ENCODE results near the gene RARRES1. TPM values are rescaled to one million over a fixed set of nuclear protein-coding genes. Genes with fewer than 3 reads are reported as not detected.

Gene RARRES1
- total RNA-seq, 1 experiment from 2014 or later, result not detected

- DNase-seq (ENCODE audit: low read depth), result no peak
Observed at GRCh38 chr3:158735296-158736033, 3.2 kb upstream of the RARRES1 start.

GRCh38 chr3:158733656-158734055 lies 1.4 kb upstream of the RARRES1 start:
- DNase-seq (ENCODE audit: low read depth), result no peak

DNA sequence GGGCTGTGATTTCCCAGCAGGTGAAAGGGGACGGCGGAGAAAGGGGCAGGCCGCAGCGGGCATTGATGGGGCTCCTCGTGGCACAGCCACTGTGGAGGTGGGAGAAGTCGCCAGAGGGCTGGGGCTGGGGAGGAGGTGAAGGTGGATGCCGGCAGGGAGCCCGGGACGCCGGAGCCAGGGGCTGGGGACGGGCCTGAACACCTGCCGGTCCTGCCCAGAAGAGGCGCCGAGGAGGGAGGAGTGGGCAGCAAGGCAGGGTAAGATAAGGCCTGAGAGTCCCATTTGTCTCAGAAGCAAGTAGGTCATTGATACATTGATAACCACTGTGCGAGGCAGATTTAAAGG lies 571 bp upstream of the RARRES1 start:
- no peak for DNase-seq (ENCODE audit: low read depth)

GRCh38 chr3:158731486-158731885 lies 771 bp downstream of the RARRES1 start:
- DNase-seq (ENCODE audit: low read depth), result no peak

DNA sequence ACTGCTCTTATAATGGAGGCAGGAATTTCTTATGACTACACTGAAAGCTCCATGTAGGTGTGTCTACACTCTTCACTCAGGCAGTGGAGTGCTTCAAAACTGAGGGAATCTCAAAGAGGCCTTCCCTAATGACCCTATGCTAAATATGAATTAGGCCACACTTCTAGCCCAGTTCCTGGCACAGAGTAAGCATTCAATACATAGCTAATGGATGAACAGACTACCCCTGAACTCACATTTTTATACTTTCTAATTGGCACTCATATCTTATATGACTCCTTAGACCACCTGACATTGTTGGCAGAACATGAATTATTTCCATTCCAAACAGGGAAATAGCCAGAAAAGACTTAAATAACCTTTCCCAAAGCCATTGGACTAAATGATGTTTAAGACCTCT lies 3.4 kb downstream of the RARRES1 start:
- DNase-seq (ENCODE audit: low read depth), result no peak

GRCh38 chr3:158728061-158728377 lies 4.2 kb downstream of the RARRES1 start:
- no peak for DNase-seq (ENCODE audit: low read depth)

GRCh38 chr3:158727206-158728060 lies 4.8 kb downstream of the RARRES1 start:
- peak; percentile 61 for DNase-seq (ENCODE audit: low read depth)

GRCh38 chr3:158725348-158726011 lies 6.8 kb downstream of the RARRES1 start:
- peak; percentile 97 for DNase-seq (ENCODE audit: low read depth)

DNA sequence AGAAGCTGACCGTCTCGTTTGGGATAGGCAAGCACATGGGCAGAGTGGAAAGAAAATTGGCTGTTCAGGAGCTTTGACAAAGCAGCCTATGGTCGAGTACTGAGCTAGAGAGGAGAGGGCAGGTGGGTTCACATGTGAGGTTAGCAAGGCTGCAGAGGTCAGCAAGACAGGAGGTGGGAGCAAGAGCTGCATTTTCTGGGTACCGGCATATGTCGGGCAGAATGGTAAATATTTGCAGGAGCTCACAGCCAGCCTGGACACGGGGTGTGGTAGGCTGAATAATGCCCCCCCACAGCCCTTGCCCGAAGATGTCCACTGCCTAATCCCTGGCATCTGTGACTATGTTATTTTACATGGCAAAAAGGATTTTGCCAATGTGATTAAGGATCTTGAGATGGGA lies 8.3 kb downstream of the RARRES1 start:
- no peak for DNase-seq (ENCODE audit: low read depth)

- DNase-seq (ENCODE audit: low read depth), result no peak
Observed at GRCh38 chr3:158722108-158722507, 10.1 kb downstream of the RARRES1 start.

DNA sequence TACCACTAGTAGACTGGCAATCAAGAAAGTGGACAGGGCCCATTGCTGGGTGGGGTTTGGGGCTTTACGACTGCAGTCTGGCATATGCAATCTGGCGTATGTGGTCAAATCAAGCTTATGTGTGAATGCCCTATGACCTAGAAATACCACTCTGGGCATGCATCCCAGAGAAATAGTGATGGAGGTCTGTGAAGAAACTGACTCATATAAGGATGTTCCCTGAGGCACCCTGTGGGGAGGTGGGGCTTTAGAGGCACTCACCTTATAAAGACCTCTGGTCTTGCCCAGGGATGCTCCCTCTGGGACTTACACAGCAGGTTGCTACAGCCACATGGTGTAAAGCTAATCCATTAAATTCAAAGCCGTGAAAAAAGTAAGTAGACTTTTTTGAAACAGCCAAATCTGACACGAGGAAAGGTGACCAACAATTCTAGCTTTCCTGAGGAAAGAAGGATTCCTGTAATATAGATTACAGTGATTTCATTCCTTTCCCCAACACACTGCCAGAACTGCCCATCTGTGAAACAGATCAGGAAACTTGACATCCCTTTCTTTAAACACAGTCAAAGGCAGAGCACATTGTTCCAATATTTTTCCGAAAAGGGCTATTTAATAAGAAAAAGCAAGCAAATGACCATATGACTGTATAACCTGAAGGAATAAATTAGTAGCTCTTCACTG lies 13.6 kb downstream of the RARRES1 start:
- DNase-seq (ENCODE audit: low read depth), result peak; percentile 94

GRCh38 chr3:158717576-158717975 lies 14.7 kb downstream of the RARRES1 start:
- DNase-seq (ENCODE audit: low read depth), result peak; percentile 49

- peak; percentile 79 for DNase-seq (ENCODE audit: low read depth)
Observed at GRCh38 chr3:158713094-158713499, 19.2 kb downstream of the RARRES1 start.

GRCh38 chr3:158712443-158712842 lies 19.8 kb downstream of the RARRES1 start:
- no peak for DNase-seq (ENCODE audit: low read depth)

DNA sequence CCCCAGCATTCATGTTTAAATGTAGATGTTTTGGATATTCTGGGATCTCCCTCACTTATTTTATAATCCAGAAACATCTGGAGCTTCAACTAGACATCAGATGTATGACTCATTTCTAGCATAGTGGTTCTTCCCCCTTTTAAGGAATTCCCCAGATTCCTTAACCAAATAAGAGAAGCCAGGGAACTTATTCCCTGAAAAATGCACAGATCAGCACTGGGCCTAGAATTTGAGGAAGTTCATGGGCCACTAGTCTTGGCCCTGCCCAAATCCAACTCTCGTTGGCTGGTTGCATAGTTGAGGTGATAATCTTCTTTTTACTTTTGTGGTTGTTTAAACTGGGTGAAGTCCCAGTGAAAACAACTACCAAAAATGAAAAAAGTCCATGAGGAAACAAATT lies 20.4 kb downstream of the RARRES1 start:
- DNase-seq (ENCODE audit: low read depth), result peak; percentile 56

DNA sequence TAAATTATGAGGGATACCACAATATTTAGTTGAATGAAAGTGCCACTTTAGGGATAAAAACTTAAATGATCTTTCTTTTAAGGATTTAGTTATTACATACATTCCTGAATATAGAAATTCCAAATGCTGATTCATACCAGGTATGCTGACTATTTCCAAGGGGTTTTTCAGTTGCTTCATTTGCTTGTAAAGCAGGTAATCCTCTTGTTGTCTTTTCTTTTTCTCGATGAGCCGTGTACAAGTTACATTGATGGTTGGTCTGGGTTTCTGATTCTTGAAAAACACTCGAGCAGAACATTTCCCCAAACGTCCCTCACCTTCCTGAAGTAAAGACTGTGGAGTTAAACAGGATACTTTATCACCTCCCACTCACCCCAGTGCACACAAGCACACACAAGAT lies 21.7 kb downstream of the RARRES1 start:
- no peak for DNase-seq (ENCODE audit: low read depth)

GRCh38 chr3:158709666-158710083 lies 22.6 kb downstream of the RARRES1 start:
- peak; percentile 97 for DNase-seq (ENCODE audit: low read depth)

GRCh38 chr3:158703566-158703965 lies 28.7 kb downstream of the RARRES1 start:
- no peak for DNase-seq (ENCODE audit: low read depth)

DNA sequence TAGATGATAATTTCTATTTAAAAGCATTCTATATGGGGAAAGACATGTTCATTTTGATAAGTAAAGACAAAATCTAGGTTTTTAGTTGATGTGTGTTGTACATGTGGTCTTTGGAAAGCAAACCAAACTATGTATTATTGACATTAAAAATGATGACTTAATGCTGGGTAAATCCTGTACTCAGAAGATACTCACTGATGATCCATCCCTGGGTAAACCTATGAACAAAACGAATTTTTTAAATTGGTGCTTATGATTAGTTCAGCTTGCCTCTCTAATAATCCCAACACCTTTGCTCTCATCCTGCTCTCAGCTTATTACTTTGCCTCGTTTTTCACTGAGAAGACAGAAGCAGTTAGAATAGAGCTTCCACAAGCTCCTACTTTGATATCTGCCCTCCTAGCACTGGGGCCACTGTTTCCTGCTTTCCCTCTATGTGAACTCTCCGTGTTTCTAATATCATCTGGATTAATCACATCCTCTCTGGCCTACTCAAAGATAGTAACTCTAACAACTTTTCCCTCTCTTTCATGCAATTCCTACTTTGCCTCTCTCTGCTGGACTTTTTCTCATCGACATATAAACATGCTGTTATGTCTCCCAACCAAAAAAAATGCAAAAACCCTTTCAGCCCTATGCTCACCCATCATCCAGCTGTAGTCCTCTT lies 29.3 kb downstream of the RARRES1 start:
- DNase-seq (ENCODE audit: low read depth), result peak; percentile 59

- DNase-seq (ENCODE audit: low read depth), result no peak
Observed at GRCh38 chr3:158701420-158702065, 30.7 kb downstream of the RARRES1 start.

DNA sequence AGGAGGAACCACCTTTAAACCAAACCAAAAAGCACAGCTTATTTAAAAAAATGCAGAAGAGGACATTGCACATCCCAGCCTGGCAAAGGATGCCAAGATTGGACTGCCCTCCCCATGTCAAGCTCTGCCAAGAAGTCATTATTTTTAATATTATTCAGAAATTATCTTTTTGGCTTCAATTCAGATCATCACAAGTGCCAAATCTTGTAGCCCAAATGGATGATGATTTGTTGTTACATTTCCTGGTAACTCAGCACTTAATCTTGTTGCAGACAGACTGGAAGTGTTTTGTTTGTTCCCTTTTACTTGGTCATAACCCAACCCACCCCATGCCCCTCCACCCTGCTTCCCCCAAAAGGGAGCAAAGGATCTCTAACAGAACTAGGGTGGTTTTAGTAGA lies 31.7 kb downstream of the RARRES1 start:
- DNase-seq (ENCODE audit: low read depth), result no peak

All from Daoy (cell line).